Measurements from ENCODE around the gene DEFB112. TPM values are rescaled to one million over a fixed set of nuclear protein-coding genes. Genes with fewer than 3 reads are reported as not detected.

DEFB112 gene
- total RNA-seq, 1 donor from 2014 or later = not detected

DNA sequence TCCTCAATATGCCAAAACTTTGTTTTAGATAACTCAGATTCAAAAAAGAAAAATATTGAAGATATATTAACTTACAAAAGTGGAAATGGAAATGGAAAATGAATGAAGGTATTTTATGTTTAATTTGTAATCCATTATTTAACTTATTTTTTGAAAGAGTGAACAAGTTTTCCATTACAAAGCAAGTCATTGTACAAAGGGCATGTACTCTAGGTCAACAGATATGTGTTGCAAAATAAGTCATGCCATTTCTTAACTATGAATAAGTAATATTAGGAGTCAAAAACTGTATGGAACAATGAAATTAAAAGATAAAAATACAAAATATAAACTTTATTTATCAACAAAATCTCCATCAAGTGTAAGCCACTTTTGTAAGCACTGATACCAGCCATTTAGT, 54.5 kb downstream of the DEFB112 start:
- no peak for DNase-seq (ENCODE audit: low read depth)

Other genes starting within 250 kb of the DEFB112 start
- not detected in 2 replicates for gene CRISP1, start 183.4 kb downstream of the DEFB112 start, total RNA-seq
- gene DEFB114, start 85.8 kb downstream of the DEFB112 start, total RNA-seq = not detected in 2 replicates
- gene DEFB113, start 80.3 kb downstream of the DEFB112 start, total RNA-seq = not detected in 2 replicates
- gene DEFB110, start 27.9 kb downstream of the DEFB112 start, total RNA-seq = not detected in 2 replicates

All from renal cortical epithelial cell (primary cell).